HG03457 (cell line): ENCODE data around the gene IL17RE.

Source experiments
- ATAC-seq: cut with Tn5 transposase; IDR thresholded peaks from one replicate; pipeline ENCODE4 v1.9.1; 2021; ENCODE audit warnings: moderate number of reproducible peaks; ENCODE audit not compliant: unreplicated experiment

Gene IL17RE

DNA sequence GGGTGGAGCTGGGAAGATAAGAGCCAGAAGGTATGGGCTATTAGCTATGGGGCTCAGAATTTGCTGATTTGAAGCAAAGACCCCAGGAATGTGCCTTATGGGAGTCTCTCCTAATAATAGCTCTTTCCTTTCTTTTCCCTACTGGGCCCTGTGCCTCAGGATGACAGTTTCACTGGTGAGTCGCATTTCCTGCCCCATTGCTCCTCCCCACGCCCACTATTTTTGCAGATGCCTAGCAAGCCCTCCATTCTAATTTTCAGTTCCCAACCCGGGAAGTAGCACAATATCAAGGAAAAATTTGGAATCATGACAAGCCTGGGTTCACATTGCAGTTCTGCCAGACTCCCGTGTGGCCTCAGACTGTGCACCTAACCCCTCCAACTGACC, 583 bp downstream of the IL17RE start:
- no peak for ATAC-seq

DNA sequence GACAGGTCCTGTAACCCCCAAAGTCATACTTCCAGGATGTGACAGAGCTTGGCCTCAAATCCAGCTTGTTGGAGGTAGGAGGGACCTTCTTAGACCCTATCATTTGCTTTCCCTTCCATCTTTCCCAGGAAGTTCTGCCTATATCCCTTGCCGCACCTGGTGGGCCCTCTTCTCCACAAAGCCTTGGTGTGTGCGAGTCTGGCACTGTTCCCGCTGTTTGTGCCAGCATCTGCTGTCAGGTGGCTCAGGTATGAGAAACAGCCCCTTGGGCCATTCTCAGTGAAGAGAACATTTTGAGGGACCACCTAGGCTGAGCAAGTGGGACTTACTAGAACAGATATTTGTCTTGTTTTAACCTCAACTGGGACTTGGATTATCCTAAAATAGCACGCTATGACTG, 1.3 kb downstream of the IL17RE start:
- no peak for ATAC-seq

DNA sequence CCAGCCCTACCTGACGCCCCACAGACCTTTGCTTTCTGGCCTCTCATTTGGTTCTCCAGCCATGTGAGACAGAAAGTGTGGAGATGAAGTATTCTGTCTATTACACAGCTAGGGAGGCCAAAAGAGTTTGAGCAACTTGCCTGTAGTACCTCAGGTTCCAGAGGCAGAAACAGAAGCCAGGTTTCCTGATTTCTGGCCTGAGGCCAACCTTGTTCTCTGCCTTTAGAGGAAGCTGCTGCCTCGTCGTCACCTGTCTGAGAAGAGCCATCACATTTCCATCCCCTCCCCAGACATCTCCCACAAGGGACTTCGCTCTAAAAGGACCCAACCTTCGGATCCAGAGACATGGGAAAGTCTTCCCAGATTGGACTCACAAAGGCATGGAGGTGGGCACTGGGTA, 3.8 kb downstream of the IL17RE start:
- ATAC-seq = no peak

DNA sequence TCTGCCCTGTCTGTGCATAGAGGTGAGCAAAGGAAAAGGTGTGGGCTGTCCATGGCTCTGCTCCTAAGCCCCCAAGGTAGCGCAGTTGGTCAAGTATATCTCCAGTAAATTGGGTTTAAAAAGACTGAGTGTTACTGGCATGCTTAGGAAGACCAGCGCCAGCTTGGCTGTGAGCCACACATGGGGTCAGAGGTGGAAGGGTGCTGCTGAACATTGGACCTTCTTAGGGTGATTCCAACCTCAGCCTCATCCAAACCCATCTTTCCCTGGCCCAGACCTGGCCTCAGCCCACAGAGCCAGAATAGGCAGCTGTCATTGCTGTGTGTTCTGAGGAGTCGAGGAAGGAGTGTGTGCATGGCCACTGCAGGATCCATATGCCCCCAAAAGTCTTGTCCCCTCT, 5.6 kb downstream of the IL17RE start:
- no peak for ATAC-seq

DNA sequence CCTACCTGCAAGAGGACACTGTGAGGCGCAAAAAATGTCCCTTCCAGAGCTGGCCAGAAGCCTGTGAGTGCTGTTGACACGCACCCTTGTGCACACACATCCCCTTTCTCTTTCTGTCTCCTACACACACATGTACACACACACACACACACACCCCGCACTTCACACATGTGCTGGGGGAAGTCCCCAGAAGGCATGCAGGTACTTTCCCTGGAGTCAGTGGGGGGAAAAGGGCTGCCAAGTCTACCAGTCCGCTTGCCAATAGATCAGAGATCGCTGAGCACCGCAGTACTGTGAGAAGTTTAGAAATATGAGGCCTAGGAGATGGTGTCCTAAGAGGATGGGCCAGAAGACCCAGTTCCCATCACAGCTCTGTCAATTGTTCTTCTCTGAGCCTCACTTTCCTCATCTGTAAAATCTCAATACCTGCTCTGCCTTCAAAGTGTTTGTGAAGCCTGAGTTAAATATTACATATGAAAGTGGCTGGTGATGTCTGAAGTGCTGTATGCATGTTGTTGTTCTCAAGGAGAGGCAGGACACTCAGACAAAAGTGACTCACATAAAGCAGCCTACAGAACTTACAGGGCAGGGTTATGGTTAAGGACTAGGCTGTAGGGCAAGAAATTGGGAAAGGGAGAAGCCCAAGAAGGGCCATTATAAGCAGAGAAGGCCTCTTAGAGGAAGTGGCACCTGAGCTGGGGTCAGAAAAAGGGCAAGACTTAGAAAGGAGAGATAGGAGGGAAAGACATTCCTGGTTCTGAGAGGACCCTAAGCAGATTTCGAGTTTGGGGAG, 6.8 kb downstream of the IL17RE start:
- ATAC-seq = no peak

DNA sequence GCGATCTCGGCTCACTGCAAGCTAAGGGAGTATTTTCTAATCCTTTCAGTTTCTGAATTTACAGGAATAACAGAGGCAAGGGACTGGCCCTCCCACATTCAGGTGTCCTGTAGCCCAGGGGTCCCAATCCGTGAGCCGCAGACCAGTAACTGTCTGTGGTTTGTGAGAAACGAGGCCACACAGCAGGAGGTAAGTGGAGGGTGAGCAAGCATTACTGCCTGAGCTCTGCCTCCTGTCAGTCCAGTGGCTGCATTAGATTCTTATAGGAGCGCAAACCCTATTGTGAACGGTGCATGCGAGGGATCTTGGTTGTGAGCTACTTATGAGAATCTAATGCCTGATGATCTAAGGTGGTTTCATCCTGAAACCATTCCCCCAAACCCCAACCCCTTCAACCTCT, 9.2 kb downstream of the IL17RE start:
- no peak for ATAC-seq

DNA sequence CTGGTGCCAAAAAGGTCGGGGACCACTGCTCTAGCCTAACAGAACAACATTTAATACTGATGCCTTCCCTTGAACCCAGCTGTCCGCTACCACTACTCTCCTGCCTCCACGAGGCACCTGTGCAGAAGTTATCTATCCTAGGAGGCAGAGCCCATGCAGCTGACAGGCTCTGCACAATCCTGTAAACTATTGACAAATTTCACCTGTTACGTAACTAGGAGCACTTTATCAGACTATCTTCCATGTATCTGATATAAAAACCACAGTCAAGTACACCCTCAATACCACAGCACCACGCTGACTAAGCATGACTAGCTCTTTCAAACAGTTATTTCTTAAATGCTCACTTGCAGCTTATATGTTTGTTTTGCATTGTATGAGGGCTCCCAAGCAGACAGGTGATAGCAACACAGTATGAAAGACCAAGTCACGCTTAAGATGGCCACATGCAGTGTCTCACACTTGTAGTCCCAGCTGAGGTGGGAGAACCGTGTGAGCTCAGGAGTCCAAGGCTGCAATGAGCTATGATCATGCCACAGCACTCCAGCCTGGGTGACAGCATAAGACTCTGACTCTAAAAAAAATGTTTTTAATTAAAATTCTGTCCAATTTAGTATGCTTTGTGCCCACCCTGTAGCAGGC, 9.8 kb downstream of the IL17RE start:
- no peak for ATAC-seq

DNA sequence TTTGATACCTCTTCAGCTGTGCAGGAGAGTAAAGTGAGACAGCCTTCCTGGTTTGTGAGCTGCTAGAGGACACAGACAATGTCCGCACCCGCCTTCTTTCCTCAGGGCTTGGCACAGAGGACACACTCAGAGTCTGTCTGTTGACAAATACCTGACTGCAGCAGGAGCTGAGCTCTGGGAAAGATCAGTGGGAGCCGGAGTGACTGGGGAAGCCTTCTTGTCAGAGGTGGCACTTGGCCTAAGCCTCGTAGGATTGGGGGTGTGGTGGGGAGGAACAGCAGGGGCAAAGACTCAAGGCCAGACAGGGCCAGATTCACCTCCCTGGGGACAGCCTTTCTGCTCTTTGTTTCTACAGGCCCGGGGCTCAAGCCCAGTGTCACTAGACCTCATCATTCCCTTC, 11.0 kb downstream of the IL17RE start:
- no peak for ATAC-seq

DNA sequence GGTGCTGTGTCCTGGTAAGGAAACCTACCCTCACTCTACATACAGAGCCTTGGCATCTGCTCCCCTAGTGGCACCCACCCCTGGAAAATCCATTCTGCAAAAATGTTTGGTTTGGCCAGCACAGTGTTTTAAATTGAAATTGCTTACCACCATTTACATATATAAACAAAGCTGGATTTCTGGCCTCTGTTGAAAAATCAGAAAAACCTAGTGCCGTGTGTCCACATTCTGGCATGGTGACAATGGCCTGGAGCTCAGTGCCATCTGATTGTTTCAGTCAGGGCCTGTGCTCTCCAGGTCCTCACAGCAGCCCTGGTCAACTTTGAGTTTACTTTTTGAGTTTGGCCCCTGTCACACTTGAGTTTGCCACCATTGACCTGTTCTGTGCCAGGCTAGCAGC, 11.4 kb downstream of the IL17RE start:
- ATAC-seq = no peak

DNA sequence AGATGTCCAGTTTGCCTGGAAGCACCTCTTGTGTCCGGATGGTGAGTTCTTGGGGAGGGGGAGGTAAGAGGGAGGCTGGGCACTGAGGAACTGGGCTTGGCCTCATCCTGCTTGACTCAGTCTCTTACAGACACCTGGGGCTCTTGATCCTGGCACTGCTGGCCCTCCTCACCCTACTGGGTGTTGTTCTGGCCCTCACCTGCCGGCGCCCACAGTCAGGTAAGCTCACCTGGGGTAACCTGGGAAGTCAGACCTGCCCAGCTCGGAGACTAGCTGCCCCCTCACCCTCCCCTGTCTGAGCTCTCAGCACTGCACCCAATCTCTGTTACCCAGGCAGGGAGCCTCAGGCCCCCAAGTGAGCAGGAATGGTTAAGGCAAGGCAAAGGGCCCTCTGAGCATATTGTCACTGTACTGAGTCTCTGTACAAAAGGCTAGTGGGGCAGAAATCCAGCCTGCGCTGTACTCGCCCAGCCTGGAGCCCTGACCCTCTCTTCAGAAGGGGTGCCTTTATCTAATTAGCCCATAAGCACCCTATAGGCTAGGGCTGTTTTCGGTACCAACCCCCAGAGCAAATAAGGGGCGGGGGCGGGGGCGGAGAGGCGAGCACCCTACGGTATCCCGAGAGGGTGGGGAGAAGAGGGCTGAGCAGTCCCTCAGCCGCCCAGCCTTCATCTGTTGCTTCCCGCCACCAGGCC, 12.1 kb downstream of the IL17RE start:
- no peak for ATAC-seq

DNA sequence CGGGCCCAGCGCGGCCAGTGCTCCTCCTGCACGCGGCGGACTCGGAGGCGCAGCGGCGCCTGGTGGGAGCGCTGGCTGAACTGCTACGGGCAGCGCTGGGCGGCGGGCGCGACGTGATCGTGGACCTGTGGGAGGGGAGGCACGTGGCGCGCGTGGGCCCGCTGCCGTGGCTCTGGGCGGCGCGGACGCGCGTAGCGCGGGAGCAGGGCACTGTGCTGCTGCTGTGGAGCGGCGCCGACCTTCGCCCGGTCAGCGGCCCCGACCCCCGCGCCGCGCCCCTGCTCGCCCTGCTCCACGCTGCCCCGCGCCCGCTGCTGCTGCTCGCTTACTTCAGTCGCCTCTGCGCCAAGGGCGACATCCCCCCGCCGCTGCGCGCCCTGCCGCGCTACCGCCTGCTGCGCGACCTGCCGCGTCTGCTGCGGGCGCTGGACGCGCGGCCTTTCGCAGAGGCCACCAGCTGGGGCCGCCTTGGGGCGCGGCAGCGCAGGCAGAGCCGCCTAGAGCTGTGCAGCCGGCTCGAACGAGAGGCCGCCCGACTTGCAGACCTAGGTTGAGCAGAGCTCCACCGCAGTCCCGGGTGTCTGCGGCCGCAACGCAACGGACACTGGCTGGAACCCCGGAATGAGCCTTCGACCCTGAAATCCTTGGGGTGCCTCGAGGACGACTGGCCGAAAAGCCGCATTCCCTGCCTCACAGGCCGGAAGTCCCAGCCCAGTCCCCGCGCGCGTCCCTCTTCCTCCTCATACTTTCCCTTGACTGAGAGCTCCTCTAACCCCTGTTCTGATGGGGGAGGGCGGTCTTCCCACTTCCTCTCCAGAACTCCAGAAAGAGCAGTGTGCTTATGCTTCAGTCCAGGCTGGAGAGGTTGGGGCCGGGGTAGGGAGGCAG, 12.8 kb downstream of the IL17RE start:
- no peak for ATAC-seq

DNA sequence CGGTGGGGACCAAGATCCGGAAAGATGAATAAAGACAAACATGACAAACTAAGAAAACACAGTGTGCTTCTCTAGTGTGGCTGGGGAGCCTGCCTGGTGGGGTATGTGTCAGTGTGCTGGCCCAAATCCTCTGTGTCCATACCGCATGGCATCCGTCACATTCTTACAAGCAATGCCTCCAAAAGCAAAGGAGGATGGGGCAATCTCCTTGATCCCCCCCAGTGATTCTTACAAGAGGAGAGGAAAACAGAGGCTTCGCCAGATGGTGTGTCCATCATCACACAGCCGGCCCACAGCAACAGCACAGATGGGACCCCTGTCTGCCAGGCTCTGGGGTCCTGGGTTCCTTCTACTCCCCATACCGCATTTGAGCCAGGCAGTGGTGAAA, 13.7 kb downstream of the IL17RE start:
- ATAC-seq = no peak

DNA sequence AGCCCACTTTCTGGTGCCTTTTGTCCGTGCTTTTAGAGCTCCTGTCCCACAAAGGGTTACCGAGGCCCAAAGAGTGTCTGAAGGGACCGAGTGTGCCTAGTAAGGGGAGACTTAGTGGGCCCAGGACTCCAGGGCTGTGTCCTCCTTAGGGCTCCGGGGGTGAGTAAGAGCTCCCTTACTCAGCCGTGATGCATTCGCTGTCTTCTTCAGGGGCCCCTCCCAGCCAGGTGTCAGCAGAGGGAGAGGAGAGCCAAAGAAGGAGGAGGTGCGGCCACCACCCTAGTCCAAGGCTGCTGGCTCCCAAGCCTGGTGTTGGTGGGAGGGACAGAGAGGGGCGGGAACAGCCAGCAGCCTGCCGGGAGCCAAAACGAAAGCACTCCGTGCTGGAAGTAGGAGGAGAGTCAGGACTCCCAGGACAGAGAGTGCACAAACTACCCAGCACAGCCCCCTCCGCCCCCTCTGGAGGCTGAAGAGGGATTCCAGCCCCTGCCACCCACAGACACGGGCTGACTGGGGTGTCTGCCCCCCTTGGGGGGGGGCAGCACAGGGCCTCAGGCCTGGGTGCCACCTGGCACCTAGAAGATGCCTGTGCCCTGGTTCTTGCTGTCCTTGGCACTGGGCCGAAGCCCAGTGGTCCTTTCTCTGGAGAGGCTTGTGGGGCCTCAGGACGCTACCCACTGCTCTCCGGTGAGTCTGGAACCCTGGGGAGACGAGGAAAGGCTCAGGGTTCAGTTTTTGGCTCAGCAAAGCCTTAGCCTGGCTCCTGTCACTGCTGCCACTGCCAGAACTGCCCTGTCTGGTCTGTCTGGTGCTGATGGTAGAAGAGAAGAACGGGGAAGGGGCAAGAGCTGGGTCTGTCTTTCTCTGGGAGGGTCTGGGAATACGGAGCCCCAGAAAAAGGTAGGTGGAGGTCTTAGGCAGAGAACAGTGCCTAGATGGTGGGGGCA, 14.4 kb downstream of the IL17RE start, which contains the start of gene IL17RC:
Gene IL17RC (plus strand): TSS at position 365 of the 947 bp plus-strand sequence. CDS start 218 bp downstream, at position 583.
- ATAC-seq = no peak

DNA sequence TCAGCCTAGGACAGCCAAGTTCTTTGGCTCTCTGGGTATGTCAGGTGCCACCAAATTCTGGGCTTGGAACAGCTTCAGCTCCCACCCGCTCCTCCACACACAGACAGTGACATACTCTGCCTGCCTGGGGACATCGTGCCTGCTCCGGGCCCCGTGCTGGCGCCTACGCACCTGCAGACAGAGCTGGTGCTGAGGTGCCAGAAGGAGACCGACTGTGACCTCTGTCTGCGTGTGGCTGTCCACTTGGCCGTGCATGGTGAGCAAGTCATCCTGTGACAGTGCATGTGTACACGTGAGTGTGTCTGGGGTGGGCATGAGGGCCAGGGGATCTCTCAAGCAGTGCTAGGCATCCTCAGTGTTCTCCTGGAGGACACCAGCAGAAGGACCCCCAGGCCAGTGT, 15.2 kb downstream of the IL17RE start:
- no peak for ATAC-seq

DNA sequence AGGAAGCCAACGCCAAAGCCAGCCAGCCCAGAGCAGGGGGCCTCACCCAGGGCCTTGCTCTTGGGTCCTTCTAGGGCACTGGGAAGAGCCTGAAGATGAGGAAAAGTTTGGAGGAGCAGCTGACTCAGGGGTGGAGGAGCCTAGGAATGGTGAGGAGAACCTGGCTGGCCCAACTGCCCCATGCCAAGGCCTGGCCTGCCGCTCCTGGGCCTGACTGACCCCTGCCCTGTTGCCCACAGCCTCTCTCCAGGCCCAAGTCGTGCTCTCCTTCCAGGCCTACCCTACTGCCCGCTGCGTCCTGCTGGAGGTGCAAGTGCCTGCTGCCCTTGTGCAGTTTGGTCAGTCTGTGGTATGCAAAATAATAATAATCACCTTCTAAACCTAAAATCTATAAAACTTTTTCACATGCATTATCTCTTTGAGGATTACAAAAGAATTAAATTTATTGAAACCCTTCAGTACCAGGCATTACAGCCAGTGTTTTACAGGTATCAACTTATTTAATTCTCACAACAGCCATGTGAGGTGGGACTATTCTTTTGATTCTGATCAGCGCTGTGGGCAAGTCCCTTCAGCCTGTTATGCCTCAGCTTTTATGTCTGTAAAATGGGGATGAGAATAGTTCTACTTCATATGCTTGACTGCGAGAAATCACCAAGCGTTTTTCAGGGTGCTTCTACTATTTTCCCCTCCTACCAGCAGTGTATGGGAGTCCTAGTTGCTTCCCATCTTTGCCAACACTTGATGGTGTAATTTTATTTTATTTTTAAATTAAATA, 15.8 kb downstream of the IL17RE start:
- ATAC-seq = no peak

DNA sequence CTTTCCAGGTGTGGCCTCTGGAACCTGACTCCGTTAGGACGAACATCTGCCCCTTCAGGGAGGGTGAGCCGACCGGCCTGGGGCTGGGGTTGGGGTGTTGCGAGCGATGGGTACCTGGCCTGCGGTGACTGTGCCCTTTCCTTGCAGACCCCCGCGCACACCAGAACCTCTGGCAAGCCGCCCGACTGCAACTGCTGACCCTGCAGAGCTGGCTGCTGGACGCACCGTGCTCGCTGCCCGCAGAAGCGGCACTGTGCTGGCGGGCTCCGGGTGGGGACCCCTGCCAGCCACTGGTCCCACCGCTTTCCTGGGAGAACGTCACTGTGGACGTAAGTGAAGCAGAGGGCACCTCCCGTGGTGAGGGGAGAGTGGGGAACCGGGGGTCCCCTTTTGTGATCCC, 25.5 kb downstream of the IL17RE start:
- ATAC-seq = no peak

DNA sequence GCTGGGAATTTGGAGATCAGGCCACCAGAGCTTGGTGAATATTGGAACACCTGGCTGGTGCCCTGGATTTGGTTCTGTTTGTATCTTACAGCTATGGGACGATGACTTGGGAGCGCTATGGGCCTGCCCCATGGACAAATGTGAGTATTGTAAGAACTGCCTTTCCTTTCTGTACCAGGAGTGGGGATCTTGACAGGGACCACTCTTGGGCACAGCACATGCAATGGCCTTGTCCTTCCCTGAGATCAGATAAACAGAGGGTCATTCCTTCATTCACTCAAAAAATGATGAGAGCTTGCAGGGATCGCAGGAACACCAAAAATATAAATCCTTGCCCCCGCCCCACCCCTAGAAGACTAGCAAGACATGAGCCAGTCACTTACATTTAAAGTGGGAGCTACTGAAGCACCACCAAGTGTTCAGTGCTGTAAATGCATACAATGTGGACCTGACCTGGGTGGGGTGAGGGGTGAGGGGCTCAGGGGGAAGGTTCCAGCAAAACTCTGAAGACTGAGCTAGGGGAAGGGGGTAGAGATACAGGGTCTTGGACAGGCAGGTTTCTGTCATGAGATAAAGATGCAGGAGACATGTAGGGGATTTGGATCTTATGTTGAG, 28.3 kb downstream of the IL17RE start:
- ATAC-seq = no peak

DNA sequence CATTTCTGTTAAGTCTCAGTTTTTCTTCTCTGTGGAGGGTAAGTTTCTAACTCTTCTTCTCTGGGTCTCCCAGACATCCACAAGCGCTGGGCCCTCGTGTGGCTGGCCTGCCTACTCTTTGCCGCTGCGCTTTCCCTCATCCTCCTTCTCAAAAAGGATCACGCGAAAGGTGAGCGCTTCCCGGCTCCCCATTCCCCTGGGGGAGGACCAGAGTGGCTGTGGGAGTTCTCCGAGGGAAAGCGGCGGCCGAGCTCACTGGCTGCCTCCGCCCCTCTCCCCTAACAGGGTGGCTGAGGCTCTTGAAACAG, 29.8 kb downstream of the IL17RE start:
- ATAC-seq = no peak
